ENCODE results near the gene PHB1. TPM values are rescaled to one million over a fixed set of nuclear protein-coding genes. Genes with fewer than 3 reads are reported as not detected.

PHB1 gene
- total and polyA plus RNA-seq, 2 experiments from 2014 or later: 194 to 211 TPM

DNA sequence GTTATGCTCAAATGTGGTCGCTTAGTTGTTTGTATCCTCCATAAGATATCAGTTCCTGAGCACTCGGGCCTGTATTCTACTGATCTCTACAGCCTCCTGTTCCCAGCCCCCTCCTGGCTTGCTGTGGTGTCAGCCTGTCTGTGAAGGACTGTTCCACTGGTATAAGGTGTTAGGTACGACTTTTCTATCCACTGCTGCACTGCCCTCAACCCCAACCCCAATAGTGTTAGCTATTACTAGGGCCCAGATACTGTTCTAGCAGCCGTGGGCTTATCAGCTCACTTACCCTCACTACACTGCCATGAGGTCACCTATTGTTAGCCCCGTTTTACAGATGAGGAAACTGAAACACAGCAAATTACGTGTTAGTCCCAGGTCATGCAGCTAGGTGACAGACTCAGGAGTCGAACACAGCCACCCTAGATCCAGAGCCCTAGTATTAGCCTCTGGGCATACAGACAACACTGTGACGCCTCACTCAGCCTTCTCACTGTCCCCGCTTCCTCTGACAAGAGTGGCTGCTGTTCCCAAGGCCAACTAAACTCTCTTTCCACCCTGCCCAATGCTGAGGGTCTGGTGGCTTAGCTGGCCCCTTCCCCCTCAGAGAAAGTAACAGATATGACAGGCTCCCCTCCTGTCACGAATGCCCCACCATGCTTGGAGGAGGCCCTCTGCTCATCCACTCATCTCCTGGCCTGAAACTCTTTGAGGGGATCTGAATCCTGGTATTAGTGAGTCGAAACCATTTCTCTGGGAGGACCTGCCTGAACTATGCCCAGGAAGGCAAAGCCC, 27.0 kb downstream of the PHB1 start (continued):
- no peak for TF ChIP-seq ZNF462 (CRISPR knock-in tag; IDR thresholded peaks at IDR 0.05)
- no peak for TF ChIP-seq ZNF331 (CRISPR knock-in tag; IDR thresholded peaks at IDR 0.05; ENCODE audit: low read depth)
- no peak for TF ChIP-seq CREB1 (CRISPR knock-in tag; IDR thresholded peaks at IDR 0.05; ENCODE audit: low read depth)

DNA sequence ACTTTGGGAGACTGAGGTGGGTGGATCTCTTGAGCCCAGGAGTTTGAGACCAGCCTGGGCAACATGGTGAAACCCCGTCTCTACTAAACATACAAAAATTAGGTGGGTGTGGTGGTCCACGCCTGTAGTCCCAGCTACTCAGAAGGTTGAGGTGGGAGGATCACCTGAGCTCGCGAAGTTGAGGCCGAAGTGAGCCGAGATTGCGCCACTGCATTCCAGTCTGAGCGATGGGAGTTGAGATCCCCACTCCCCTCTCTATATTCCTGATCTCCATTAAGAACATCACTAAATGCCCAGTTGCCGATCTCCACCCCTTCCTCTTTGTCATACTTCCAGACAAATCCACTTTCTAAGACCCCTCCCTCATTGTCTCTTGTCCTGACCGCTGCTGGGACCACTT, 28.3 kb downstream of the PHB1 start:
- Mint-ChIP-seq H3K36me3 (ENCODE audit: low read depth) (no peaks in the 10 kb centered on the region), H3K9me3 (no peaks in the 10 kb centered on the region), H3K4me3 (no peak overlapping the region), H3K27ac (no peak overlapping the region), H3K27me3 (ENCODE audit: insufficient read depth, low read depth, poor library complexity) (peaks cover 10% of the 10 kb centered on the region), H3K4me1 (peaks cover 2% of the 10 kb centered on the region; the same call in 2 of the 3 replicates)
- H3K4me2 ChIP-seq: no peak overlapping the region
- no peaks in the 10 kb centered on the region for H3K27me3 ChIP-seq (ENCODE audit: insufficient read depth)
- ATAC-seq (no peak), DNase-seq (ENCODE audit: low spot score) (no peak)
- no peak overlapping the region for H2AFZ ChIP-seq
- no peak overlapping the region for H3K27ac ChIP-seq (ENCODE audit: low read depth)
- no peaks in the 10 kb centered on the region for H3F3A ChIP-seq (replicated peaks; ENCODE audit: low read depth)
- no peaks in the 10 kb centered on the region for H3K79me2 ChIP-seq (replicated peaks; ENCODE audit: insufficient read depth)
- no peaks in the 10 kb centered on the region for H3K36me3 ChIP-seq (ENCODE audit: insufficient read depth)
- H3K4me3 ChIP-seq: no peak overlapping the region
- H3K4me1 ChIP-seq (ENCODE audit: insufficient read depth): no peaks in the 10 kb centered on the region
- H4K20me1 ChIP-seq (replicated peaks; ENCODE audit: insufficient read depth): no peaks in the 10 kb centered on the region
- H3K9me2 ChIP-seq (ENCODE audit: insufficient read depth): no peaks in the 10 kb centered on the region
- no peak for TF ChIP-seq ZNF114 (CRISPR knock-in tag; IDR thresholded peaks at IDR 0.05)
- TF ChIP-seq ZNF331 (CRISPR knock-in tag; IDR thresholded peaks at IDR 0.05; ENCODE audit: low read depth): no peak
- no peak for TF ChIP-seq ZNF462 (CRISPR knock-in tag; IDR thresholded peaks at IDR 0.05)
- no peak for TF ChIP-seq JUNB (IDR thresholded peaks at IDR 0.05; ENCODE audit: unreplicated experiment)
- TF ChIP-seq, protein P1, sequence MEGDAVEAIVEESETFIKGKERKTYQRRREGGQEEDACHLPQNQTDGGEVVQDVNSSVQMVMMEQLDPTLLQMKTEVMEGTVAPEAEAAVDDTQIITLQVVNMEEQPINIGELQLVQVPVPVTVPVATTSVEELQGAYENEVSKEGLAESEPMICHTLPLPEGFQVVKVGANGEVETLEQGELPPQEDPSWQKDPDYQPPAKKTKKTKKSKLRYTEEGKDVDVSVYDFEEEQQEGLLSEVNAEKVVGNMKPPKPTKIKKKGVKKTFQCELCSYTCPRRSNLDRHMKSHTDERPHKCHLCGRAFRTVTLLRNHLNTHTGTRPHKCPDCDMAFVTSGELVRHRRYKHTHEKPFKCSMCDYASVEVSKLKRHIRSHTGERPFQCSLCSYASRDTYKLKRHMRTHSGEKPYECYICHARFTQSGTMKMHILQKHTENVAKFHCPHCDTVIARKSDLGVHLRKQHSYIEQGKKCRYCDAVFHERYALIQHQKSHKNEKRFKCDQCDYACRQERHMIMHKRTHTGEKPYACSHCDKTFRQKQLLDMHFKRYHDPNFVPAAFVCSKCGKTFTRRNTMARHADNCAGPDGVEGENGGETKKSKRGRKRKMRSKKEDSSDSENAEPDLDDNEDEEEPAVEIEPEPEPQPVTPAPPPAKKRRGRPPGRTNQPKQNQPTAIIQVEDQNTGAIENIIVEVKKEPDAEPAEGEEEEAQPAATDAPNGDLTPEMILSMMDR (conservative IDR thresholded peaks at IDR 0.05; ENCODE audit: low read depth in 2 of 2): no peak
- no peak for TF ChIP-seq STAT1 (IDR thresholded peaks at IDR 0.05; ENCODE audit: unreplicated experiment)

Measured in GM23338 (cell line).